GM18502 (cell line): Measurements from ENCODE around the gene TMEM131L.

Source experiments
- ATAC-seq: cut with Tn5 transposase; IDR thresholded peaks from one replicate; pipeline ENCODE4 v1.9.1; 2021; ENCODE audit warnings: mild to moderate bottlenecking; ENCODE audit not compliant: unreplicated experiment, poor library complexity

Gene TMEM131L

DNA sequence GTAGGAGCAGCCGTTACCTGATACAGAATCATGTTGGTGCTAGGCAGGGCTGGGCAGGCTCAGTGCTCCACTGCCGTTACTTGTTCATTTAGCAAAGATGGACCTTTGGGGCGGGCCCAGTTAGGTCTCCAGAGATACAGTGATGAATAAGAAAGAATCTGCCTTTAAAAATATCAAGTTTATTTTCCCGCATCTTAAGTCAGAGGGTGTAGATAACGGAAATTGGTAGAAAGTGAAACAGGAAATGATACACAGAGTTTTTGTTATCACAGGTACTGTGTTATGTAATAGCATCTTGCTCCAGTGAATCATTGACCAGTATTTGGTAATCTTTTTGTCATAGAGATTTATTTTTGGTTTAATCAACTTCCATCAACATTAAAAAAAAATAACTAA is 5.5 kb downstream of the TMEM131L start:
- ATAC-seq = peak; percentile 37

DNA sequence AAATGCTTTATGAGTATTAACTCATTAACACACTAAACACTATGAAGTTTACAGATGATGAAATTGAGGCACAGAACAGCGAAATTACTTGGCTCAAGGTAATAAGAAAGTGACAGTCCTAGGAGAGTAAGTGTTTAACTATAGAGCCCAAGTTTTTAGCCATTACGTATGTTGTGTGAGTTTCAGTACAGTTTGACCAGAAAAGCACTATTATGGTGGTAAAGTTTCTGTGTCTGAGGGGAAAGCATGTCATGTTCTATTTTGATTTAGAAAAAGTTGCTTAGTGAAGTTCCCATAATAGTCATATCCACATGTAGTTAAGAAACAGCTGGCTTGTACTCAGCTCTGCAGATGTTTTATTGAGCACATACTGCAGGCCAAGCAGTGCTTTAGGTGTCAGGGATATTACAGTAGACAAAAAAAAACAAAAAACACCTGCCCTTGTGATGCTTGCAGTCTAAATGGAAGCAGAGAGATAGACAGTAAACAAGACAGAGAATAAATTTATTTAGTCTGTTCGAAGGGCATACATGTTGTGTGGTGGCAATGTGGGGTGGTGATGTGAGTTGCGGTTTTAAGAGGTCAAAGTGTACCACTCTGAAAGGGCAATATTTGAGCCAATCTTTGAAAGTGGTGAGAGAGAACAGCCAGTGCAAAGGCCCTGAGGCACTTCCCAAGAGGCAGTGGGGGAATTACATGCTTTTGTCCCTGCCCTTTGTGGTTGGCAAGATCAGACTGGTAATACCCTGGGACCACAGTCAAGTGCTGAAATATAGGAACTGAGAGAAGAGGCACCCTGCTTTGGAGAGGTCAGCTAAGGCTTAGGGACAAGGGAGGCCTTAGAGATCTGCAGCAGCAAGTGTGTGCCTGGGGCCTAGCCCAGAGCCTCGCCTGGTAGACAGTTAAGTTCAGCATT is 6.2 kb downstream of the TMEM131L start:
- ATAC-seq = peak; percentile 54

DNA sequence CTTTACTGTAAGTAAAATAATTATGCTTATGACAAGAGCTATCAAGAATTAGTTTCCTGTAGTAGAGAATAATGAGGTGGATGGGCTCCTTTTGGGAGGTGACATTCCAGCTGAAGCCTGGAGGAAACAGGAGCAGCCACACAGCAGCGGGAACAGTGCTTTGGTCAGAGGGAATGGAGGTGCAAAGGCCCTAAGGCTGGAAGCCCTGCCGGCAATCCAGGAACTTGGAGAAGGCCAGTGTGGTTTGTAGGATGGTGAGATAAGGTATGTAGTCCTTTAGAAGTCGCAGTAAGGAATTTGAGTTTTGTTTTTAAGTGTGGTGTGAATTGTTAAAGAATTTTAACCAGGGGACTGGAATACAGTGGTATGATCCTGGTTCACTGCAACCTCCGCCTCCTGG is 8.1 kb downstream of the TMEM131L start:
- no peak for ATAC-seq

DNA sequence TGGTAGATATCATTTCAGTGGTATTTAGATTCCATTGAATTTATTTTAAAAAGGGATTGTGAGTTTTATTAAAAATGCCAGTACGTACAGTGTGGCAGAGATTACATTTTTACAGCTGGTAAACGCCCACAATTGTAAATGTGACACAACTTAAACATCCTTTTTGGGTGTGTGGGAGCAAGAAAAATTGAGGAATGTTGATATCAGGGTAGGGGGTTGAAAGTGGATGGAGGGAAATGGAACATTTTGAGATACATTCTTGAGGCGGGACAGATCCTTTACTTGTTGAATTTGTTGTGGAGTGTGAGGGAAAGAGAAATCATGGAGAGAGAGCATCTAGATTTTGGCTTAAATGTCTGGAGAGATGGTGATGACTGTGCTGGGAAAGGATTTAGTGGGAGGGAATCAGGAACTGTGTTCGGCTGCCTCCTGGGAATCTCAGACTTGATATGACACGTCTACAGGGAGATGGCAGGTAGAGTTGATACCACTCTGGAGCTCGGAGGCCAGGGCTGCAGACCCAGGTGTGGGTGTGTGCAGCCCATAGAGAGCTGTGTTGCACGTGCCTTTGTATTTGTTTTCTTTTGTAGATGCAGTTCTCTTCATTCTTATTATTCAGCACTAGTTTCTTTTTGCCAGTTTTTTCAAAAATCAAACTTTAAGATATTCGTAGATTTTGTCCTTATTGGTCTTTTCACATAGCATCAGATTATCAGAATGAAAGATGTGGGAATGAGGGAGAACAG is 10.8 kb downstream of the TMEM131L start:
- ATAC-seq = no peak

DNA sequence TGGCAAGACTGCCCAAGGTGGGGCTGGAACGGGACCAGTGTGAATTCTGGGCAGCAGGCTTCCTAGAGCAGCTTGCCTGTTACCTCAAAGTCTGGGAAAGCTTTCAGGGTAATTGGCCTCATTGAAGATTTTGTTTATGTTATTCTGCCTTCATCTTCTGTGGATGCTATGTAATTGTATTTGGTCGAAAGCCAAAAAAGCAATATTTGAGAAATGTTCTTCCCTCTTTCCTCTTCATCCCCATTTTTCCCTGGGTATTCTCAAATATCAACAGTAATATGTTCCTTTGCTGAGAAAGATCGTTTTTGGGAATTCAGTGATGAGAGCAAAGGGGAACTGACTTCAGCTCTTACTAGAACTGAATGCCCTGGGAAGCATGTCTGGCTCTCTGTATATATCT is 12.9 kb downstream of the TMEM131L start:
- no peak for ATAC-seq

DNA sequence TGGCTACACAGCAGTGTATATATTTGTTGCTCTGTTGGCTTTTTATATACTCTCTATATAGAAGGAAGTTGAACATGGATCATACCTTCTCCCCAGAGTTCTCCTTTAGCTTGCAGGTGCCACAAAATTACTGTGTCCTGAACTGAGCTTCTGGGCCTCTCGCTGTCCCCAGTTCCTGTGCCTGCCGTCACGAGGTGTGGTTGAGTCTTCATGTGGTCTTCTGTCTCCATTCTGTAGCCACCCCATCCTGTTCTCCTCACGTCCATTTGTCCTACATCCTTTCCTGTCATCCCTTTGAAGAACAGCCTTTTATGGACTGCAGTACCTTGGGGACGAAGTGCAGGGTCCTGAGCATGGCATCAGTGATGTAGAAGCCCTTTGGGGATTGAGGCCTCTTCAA is 14.5 kb downstream of the TMEM131L start:
- ATAC-seq = no peak

DNA sequence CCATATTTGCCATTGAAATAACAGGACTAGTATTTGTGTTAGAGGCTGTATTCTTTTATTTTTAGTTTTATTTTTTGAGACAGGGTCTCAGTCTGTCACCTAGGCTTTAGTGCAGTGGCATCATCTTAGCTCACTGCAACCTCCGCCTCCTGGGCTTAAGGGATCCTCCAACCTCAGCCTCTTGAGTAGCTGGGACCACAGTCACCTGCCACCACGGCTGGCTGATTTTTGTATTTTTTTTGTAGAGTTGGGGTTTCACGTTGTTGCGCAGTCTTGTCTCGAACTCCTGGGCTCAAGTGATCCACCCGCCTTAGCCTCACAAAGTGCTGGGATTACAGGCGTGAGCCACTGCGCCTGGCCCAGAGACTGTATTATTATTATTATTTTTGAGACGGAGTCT is 15.3 kb downstream of the TMEM131L start:
- no peak for ATAC-seq

DNA sequence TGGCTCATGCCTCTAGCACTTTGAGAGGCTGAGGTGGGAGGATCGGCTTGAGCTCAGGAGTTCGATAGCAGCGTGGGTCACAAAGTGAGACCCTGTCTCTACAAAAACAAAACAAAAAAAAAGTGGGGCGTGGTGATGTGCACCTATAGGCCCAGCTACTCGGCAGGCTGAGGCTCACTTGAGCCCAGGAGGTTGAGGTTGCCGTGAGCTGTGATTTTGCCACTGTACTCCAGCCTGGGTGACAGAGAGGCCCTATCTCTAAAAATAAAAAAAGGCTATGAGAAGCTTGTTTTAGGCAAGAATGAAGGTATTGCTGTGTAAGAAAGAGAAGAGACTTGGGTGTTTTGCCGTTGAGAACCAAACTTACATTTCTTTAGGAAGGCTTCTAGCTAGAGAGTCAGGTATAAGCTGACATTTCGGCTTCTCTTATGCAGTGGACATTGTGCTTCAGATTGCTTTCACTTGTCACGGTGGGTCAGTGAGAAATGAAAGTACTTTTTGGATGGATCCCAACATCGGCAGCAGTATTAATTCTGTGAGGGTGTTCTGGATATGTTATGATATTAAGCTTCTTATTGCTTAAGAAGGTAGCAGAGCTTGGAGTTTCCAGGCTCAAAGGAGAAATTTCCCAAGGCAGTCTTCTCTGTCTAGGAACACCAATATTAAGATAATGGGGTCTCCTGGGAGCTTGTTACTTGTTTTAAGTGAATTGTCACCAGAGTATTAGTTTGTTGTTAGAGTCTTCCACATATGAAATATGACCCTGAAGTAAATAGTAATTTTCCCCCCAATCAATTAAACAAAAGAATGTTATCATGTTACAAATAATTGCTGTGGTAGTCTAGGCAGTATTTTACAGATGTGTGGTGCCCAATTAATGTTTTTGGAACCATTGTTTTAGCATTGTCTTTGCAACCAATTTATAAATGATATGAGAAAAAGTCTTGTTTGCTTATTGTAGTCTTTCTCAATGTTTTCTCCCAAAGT is 17.6 kb downstream of the TMEM131L start:
- no peak for ATAC-seq

DNA sequence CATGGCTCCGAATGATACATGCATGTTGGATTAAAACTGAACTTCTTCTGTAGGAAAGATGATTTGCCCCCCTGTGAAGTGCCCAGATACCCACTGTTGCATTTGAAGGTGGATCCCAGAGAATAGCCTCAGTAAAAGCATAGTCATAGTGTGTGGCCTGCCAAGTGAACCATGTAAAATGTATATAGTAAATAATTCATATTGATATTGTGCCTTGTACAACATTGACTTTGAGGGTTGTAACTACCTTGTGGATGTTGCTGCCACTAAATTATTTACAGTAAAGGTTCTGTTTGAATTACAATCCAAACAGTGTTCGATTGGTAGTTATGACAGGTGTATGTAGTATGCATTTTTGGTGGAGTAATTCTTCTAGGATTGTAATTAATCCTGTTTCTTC is 19.2 kb downstream of the TMEM131L start:
- no peak for ATAC-seq

DNA sequence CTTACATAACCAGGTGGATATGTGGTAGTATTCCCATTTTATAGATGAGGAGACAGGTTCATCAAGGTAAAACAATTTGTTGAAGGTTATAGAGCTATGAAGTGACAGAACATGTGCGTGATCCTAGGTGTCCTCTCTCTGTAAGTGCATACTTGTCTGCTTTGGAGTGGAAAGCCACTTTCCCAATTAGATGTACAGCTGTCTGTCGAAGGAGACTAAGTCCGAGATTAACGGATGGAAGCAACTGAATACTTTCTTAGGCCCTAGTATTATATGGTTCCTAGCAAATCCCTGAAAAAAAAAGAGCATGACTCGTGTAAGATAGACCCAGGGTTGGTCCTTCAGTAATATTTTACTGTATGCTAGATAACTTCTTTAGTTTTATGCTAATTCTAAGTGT is 19.7 kb downstream of the TMEM131L start:
- no peak for ATAC-seq

DNA sequence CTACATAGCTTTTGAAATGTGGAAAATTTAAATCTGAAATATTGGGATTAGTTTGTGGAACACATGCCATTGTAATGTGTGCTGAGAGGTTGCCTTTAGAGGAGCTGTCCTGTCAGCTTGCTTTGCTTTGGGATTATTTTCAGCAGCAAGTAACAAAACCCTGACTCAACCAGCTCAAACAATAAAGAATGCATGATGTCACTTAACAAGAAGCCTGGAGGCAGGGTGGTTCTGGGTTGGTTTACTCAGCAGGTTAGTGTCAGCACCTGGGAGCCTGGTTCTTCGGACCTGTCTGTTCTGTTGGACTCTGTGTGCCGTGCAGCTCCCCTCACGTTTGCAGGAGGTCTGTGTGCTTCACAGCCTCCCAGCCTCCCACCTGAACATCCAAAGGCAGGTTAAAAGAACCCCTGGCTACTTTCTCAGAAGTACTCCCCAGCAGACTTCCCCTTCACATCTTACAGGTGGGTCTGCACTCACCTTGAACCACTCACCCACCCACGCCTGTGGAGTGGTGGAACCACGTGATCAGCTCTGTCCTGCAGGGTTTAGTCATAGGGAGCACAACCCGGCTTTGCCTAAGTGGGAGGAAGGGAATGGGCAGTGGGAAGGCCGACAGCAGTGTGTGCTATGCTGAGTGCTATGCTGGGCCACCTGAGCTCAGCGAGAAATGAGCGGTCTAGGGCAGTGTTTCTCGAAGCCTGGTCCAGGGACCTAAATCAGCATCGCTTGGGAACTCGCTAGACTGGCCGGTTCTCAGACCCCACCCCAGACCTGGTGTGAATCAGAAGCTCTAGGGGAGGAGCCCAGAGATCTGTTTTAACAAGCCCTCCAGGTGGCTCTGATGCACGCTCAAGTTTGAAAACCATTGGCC is 20.4 kb downstream of the TMEM131L start:
- ATAC-seq = no peak

DNA sequence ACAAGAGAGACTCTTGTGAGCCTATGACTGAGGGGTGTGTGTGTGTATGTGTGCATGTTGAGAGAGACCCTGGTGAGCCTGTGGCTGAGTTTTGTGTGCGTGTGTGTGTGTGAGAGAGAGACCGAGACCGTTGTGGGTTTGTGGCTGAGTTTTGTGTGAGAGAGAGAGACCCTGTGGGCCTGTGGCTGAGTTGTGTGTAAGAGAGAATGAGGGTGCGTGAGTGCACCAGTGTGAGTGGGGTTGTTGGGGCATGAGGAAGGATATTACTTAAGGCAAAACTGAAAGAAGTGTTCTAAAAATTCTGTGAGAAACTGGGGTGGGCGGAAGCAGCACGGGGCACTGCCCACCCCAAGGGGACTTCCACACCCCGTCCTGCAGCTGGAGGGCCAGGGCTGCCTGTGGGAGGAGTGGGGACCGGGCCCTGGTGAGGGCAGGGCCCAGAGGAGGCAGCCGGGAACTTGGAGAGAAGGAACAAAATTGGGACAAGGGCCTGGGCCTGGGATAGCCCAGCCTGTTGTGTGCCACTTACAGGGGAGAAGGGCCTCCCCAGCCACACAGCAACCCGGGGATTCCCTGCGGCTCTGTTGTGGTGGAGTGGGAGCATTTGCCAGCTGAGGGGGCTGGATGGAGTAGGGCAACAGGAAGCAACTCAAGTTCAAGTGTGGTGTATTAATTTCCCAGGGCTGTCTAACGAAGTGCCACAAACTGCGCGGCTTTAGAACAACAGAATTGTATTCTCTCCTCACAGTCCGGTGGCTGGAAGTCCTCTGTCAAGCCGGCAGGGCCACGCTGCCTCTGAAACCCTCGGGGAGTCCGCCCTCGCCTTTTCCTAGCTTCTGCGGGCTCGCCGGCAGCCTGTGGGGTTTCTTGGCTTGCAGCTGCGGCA is 22.1 kb downstream of the TMEM131L start:
- peak; percentile 48 for ATAC-seq

DNA sequence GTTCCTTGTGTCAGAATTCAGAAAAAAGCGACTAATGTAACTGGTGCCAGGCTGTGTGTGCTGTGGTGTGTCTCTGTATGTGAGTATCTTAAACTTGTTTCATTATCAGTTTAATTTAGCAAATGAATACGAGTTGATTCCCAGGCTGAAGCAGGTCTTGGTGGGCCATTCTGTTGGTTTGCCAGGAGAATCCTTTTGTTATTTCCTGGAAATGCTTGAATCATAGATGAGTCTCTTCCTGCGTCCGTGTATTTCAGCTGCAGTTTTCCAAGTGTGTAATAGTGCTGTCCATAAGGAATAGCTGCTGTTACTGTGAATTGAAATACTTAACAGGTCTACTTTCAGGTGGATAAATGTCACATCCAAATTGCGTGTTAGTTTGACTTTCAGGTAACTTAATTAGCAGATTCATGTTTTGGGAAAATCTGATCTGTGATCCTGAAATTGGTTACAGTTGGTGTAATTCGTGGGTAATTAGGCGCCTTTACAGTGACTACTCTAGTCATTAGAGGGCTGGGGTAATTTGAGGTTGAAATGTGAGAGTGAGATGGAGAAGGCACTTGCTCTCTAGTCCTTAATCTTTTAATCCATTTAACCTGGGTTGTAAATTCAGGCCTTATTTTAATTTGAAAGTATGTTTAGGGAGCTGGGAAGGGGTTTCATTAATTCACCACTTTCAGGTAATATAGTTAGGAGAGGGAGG is 23.8 kb downstream of the TMEM131L start:
- no peak for ATAC-seq

DNA sequence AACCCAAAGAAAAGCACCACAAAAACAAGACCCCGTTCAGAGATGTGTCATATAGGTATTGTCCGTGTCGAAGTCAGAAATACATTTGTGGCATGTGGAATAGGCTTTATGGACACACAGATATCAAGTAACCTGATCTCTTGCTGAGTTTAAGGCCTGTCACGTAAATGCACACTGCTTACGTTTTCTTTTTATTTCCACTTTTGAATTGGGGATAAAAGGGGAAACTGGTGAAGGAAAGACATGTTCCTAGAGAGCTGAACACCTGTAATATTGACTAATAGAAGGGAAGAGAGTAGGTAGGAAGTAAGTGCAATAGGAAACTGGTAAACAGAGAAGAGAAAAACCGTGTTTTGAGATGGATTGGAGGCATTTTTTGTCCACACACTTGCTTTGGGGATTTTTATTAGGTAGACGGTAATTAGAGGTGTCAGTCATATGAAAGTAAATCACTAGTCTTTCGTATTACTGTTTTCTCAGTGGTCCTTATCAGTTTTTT is 24.9 kb downstream of the TMEM131L start:
- no peak for ATAC-seq

DNA sequence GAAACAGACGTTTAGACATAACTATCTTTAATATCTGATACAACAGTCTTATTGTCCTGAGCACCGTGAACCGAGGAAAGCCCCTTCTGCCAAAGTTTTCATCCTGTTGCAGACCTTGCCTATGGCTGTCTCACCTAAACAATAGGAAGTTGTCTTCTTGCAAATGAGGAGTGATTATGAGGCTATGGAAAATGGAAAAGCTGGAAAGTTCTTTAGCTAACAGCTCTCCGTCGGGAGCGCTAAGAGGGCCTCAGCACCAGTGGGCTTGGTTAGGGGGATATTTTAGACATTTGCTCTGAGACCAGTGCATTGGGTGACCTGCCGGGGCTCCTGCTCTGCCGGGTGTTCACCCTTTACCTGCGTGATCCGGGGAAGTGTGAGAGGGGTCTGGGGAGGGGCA is 28.4 kb downstream of the TMEM131L start:
- ATAC-seq = no peak

DNA sequence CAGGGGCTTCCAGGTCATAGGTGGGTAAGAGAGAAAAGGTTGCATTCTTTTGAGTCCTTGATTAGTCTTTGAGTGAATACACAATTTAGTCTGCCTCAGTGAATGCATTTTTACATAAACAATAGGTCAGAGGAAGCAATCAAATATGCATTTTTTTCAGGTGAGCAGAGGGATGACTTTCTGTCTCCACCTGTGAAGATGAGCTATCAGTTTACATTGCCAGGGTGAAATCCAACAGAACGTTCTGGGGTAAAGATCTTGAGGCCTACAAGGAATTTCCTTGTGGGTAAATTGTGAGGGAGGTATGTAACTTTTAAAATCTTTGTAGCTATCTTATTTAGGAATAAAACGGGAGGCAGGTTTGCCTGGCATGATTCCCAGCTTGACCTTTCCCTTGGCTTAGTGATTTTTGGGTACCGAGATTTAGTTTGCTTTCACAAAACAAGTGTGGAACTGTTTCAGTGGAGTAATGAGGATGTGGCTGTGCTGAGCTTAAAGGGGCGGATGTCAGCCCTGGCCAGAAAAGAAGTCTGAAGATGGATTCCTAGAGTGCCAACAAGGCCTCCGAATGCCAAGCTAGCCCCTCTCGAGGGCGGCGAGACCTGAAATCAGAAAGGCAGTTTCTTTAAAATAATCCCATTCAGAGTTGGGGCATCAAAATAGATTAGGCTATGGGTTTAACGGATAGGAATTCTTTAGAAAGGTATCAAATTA is 29.5 kb downstream of the TMEM131L start:
- no peak for ATAC-seq

DNA sequence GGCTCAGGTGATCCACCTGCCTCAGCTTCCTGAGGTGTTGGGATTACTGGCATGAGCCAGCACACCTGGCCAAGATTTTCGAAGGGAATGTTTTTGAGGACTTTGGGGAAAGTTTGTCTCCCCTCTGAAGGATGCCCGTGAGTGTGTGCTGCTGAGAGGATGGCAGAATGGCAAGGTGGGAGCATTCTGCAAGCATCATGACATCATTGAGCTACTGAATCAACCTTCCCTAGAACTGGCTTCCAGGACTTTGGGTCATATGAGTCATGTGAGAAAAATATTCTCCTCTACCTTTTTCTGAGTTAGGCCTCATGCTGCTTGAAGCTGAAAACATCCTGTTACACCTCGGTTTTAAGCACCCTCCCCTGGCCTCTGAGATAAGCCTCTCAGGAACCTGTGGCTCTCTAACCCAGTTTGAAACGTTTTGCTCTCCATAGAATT is 31.0 kb downstream of the TMEM131L start:
- peak; percentile 49 for ATAC-seq
